Measurements from ENCODE around the gene RUNX1. TPM values are rescaled to one million over a fixed set of nuclear protein-coding genes. Genes with fewer than 3 reads are reported as not detected.

The RUNX1 gene
- polyA plus RNA-seq, 3 donors: 6.2 to 49.7 (median 8.7) TPM

GRCh38 chr21:34744801-34745200, 304.3 kb downstream of the RUNX1 start:
- H3K4me2 ChIP-seq (replicated peaks; ENCODE audit: extremely low read depth, low read length, poor library complexity, severe bottlenecking): no peak overlapping the region
- no peak for DNase-seq
- TF ChIP-seq CTCF (IDR thresholded peaks at IDR 0.05): no peak
- H3K27ac Mint-ChIP-seq: no peak overlapping the region
- H3K27me3 ChIP-seq (ENCODE audit: control insufficient read depth in 2 of 2, insufficient read depth in 2 of 2, low read length in 2 of 2): no peaks in the 10 kb centered on the region
- H3K4me3 Mint-ChIP-seq: no peak overlapping the region
- H3K79me2 ChIP-seq (ENCODE audit: insufficient read depth, low read length): no peaks in the 10 kb centered on the region
- H3K4me1 Mint-ChIP-seq: peaks cover 6% of the 10 kb centered on the region
- H4K20me1 ChIP-seq (ENCODE audit: insufficient read depth, low read length): no peaks in the 10 kb centered on the region
- no peaks in the 10 kb centered on the region for H3K9me3 ChIP-seq (replicated peaks in 1 of 2; ENCODE audit: control insufficient read depth in 1 of 2, insufficient read depth in 1 of 2, low read length in 2 of 2)
- no peaks in the 10 kb centered on the region for H3K36me3 ChIP-seq (replicated peaks in 1 of 2; ENCODE audit: control insufficient read depth in 1 of 2, insufficient read depth in 2 of 2, low read length in 2 of 2)
- H3K27me3 Mint-ChIP-seq (ENCODE audit: low read depth in 3 of 3): peaks cover 4 to 6% (median 6%) of the 10 kb centered on the region in 3 donors
- H3K4me3 ChIP-seq (replicated peaks in 1 of 3; ENCODE audit: low read depth in 2 of 3, low read length in 3 of 3): no peak overlapping the region
- H3K4me1 ChIP-seq (ENCODE audit: control insufficient read depth in 1 of 2, insufficient read depth in 2 of 2, low read length in 2 of 2): peaks cover 5 to 9% of the 10 kb centered on the region in 2 donors
- intact Hi-C loops (cut with micrococcal nuclease): loop anchor here (2.0 to 5.0 kb wide), 4 partner anchors 122 to 1282 kb away; no protein-coding TSS in a partner anchor
- H3K36me3 Mint-ChIP-seq: no peaks in the 10 kb centered on the region
- no peak overlapping the region for H3K27ac ChIP-seq (ENCODE audit: low read depth in 1 of 2, low read length in 2 of 2)
- 80% methylated on average over 1 of the region's 3 CpGs for WGBS (ENCODE audit: insufficient coverage)
- no peak overlapping the region for H3K9ac ChIP-seq (ENCODE audit: insufficient read depth, low read length, poor library complexity, severe bottlenecking)
- H3K9me3 Mint-ChIP-seq: no peaks in the 10 kb centered on the region
- no peak overlapping the region for H2AFZ ChIP-seq (ENCODE audit: insufficient read depth, low read depth, low read length, poor library complexity, severe bottlenecking)

GRCh38 chr21:34743831-34744230, 305.3 kb downstream of the RUNX1 start:
- WGBS (ENCODE audit: insufficient coverage): 84% methylated on average over 9 of the region's 9 CpGs

More at GRCh38 chr21:34743831-34744230, 305.3 kb downstream of the RUNX1 start:
- Mint-ChIP-seq H3K36me3 (no peaks in the 10 kb centered on the region), H3K4me1 (peaks cover 6% of the 10 kb centered on the region), H3K9me3 (no peaks in the 10 kb centered on the region), H3K27ac (no peak overlapping the region), H3K27me3 (ENCODE audit: low read depth in 3 of 3) (peaks cover 4 to 6% (median 6%) of the 10 kb centered on the region in 3 donors), H3K4me3 (no peak overlapping the region)
- intact Hi-C loops (cut with micrococcal nuclease): loop anchor here in 1 of 2 donors (2.0 kb wide), 1 partner anchor 1097 kb away; no protein-coding TSS in a partner anchor
- H3K4me1 ChIP-seq (ENCODE audit: control insufficient read depth in 1 of 2, insufficient read depth in 2 of 2, low read length in 2 of 2): peaks cover 5 to 9% of the 10 kb centered on the region in 2 donors
- no peak for TF ChIP-seq CTCF (IDR thresholded peaks at IDR 0.05)
- H3K36me3 ChIP-seq (replicated peaks in 1 of 2; ENCODE audit: control insufficient read depth in 1 of 2, insufficient read depth in 2 of 2, low read length in 2 of 2): no peaks in the 10 kb centered on the region
- no peaks in the 10 kb centered on the region for H3K9me3 ChIP-seq (replicated peaks in 1 of 2; ENCODE audit: control insufficient read depth in 1 of 2, insufficient read depth in 1 of 2, low read length in 2 of 2)
- H3K4me3 ChIP-seq (replicated peaks in 1 of 3; ENCODE audit: low read depth in 2 of 3, low read length in 3 of 3): no peak overlapping the region
- H3K27me3 ChIP-seq (ENCODE audit: control insufficient read depth in 2 of 2, insufficient read depth in 2 of 2, low read length in 2 of 2): no peaks in the 10 kb centered on the region
- no peak for DNase-seq
- no peaks in the 10 kb centered on the region for H3K79me2 ChIP-seq (ENCODE audit: insufficient read depth, low read length)
- no peak overlapping the region for H2AFZ ChIP-seq (ENCODE audit: insufficient read depth, low read depth, low read length, poor library complexity, severe bottlenecking)
- H3K9ac ChIP-seq (ENCODE audit: insufficient read depth, low read length, poor library complexity, severe bottlenecking): no peak overlapping the region
- no peaks in the 10 kb centered on the region for H4K20me1 ChIP-seq (ENCODE audit: insufficient read depth, low read length)
- H3K27ac ChIP-seq (ENCODE audit: low read depth in 1 of 2, low read length in 2 of 2): no peak overlapping the region
- H3K4me2 ChIP-seq (replicated peaks; ENCODE audit: extremely low read depth, low read length, poor library complexity, severe bottlenecking): no peak overlapping the region
